CD4-positive, alpha-beta T cell treated with Interleukin-4 for 4 hours (primary cell): ENCODE measurements around the gene DHX36.

ENCODE experiments used
- DNase-seq: peaks from one replicate; pipeline ENCODE4 v3.0.0-alpha.2; 2020

DHX36 gene

GRCh38 chr3:154323891-154324738 lies at the start of gene DHX36:
Gene DHX36 (minus strand): TSS chr3:154324487. CDS start chr3:154324416, 71 bp downstream.
- DNase-seq = peak; percentile 86

- DNase-seq = no peak
Measured at GRCh38 chr3:154367221-154367620, 42.9 kb upstream of the DHX36 start.

GRCh38 chr3:154364849-154365248 lies 40.6 kb upstream of the DHX36 start:
- no peak for DNase-seq

- no peak for DNase-seq
Measured at GRCh38 chr3:154361099-154361498, 36.8 kb upstream of the DHX36 start.

- no peak for DNase-seq
Measured at GRCh38 chr3:154356009-154356408, 31.7 kb upstream of the DHX36 start.

GRCh38 chr3:154349223-154349622 lies 24.9 kb upstream of the DHX36 start:
- no peak for DNase-seq

GRCh38 chr3:154345422-154346122 lies 21.3 kb upstream of the DHX36 start:
- DNase-seq = no peak

- DNase-seq = no peak
Measured at GRCh38 chr3:154338570-154338969, 14.3 kb upstream of the DHX36 start.

- DNase-seq = no peak
Measured at GRCh38 chr3:154338008-154338407, 13.7 kb upstream of the DHX36 start.

GRCh38 chr3:154334973-154335420 lies 10.7 kb upstream of the DHX36 start:
- peak; percentile 54 for DNase-seq

GRCh38 chr3:154327871-154328270 lies 3.6 kb upstream of the DHX36 start:
- DNase-seq = no peak

GRCh38 chr3:154324919-154325318 lies 632 bp upstream of the DHX36 start:
- DNase-seq = no peak

GRCh38 chr3:154316974-154317767 lies 7.1 kb downstream of the DHX36 start:
- DNase-seq = no peak

GRCh38 chr3:154314152-154314551 lies 10.1 kb downstream of the DHX36 start:
- no peak for DNase-seq

- DNase-seq = no peak
Measured at GRCh38 chr3:154310840-154311239, 13.4 kb downstream of the DHX36 start.

- no peak for DNase-seq
Measured at GRCh38 chr3:154307363-154307762, 16.9 kb downstream of the DHX36 start.

GRCh38 chr3:154304936-154305335 lies 19.4 kb downstream of the DHX36 start:
- no peak for DNase-seq

- no peak for DNase-seq
Measured at GRCh38 chr3:154304116-154304786, 20.0 kb downstream of the DHX36 start.

- no peak for DNase-seq
Measured at GRCh38 chr3:154301561-154301960, 22.7 kb downstream of the DHX36 start.

GRCh38 chr3:154294016-154294415 lies 30.3 kb downstream of the DHX36 start:
- no peak for DNase-seq

- DNase-seq = no peak
Measured at GRCh38 chr3:154290187-154290586, 34.1 kb downstream of the DHX36 start.

- DNase-seq = no peak
Measured at GRCh38 chr3:154285221-154285620, 39.1 kb downstream of the DHX36 start.

GRCh38 chr3:154280161-154280560 lies 44.1 kb downstream of the DHX36 start:
- no peak for DNase-seq
